ENCODE measurements around the gene MR1. TPM values are rescaled to one million over a fixed set of nuclear protein-coding genes. Genes with fewer than 3 reads are reported as not detected.

MR1 gene
- 10 to 100 TPM in 1 of 4 donors, 1 to 10 TPM in 3; 1.1 to 17.1 (median 4.6) TPM for polyA plus RNA-seq
- long read RNA-seq, donor 1 = 0 reads
- long read RNA-seq, donor 2 = 0 reads
- long read RNA-seq, donor 3, full-length matches to known transcripts = 1 of 1 reads
- long read RNA-seq, donor 3, partial matches to known transcripts = 0 of 1 reads
- long read RNA-seq, donor 3, other reads (novel, unspliced or antisense) = 0 of 1 reads
- long read RNA-seq, donor 4 = 0 reads
- long read RNA-seq, donor 5 = 0 reads
- long read RNA-seq, donor 6, partial matches to known transcripts = 0 of 2 reads
- long read RNA-seq, donor 6, other reads (novel, unspliced or antisense) = 0 of 2 reads
- long read RNA-seq, donor 7 = 0 reads
- long read RNA-seq, donor 8 = 0 reads
- long read RNA-seq, donor 9 = 0 reads
- long read RNA-seq, donor 10 = 0 reads

GRCh38 chr1:181033799-181034451 lies at the start of gene MR1:
Gene MR1 (plus strand): TSS chr1:181033983. CDS start chr1:181034008, 25 bp downstream.
- Histone ChIP-seq H3K27me3 (ENCODE audit: control insufficient read depth in 3 of 3, insufficient read depth in 3 of 3, low read length in 3 of 3) (no peaks in the 10 kb centered on the region), H3K36me3 (ENCODE audit: control insufficient read depth in 3 of 3, insufficient read depth in 2 of 3, low read depth in 1 of 3, low read length in 3 of 3) (no peaks in the 10 kb centered on the region), H3K4me3 (ENCODE audit: low read depth in 1 of 3, low read length in 3 of 3) (peak within 1 kb of the TSS; percentile 21 to 61 (median 39)), H3K9me3 (ENCODE audit: control insufficient read depth in 2 of 2, insufficient read depth in 1 of 2, low read depth in 1 of 2, low read length in 1 of 2) (no peaks in the 10 kb centered on the region), H3K27ac (ENCODE audit: low read depth in 1 of 3, low read length in 2 of 3) (peak within 1 kb of the TSS; percentile 81 to 97 (median 94)), H3K4me1 (ENCODE audit: control insufficient read depth in 3 of 3, insufficient read depth in 2 of 3, low read depth in 1 of 3, low read length in 2 of 3) (peaks cover 8 to 16% (median 13%) of the 10 kb centered on the region in 3 donors)
- FAIRE-seq (no peak), DNase-seq (peak; percentile 84 to 92)
- 4 to 12% (median 4%) methylated on average over 9 of the region's 9 CpGs for WGBS, 3 donors

GRCh38 chr1:180988253-180988752 lies 45.5 kb upstream of the MR1 start:
- no peak for FAIRE-seq
- H3K36me3 ChIP-seq (ENCODE audit: control insufficient read depth in 3 of 3, insufficient read depth in 2 of 3, low read depth in 1 of 3, low read length in 3 of 3) = peaks cover 16 to 54% (median 16%) of the 10 kb centered on the region in 3 donors

GRCh38 chr1:180994262-180994661 lies 39.5 kb upstream of the MR1 start:
- WGBS, 3 donors = 80 to 84% (median 82%) methylated on average over 3 of the region's 3 CpGs
- no peak for FAIRE-seq
- no peak overlapping the region for H3K4me3 ChIP-seq (ENCODE audit: low read depth in 1 of 3, low read length in 3 of 3)
- H3K27me3 ChIP-seq (ENCODE audit: control insufficient read depth in 3 of 3, insufficient read depth in 3 of 3, low read length in 3 of 3) = no peaks in the 10 kb centered on the region
- H3K27ac ChIP-seq (ENCODE audit: low read depth in 1 of 3, low read length in 2 of 3) = no peak overlapping the region
- no peaks in the 10 kb centered on the region for H3K9me3 ChIP-seq (ENCODE audit: control insufficient read depth in 2 of 2, insufficient read depth in 1 of 2, low read depth in 1 of 2, low read length in 1 of 2)
- no peaks in the 10 kb centered on the region for H3K4me1 ChIP-seq (ENCODE audit: control insufficient read depth in 3 of 3, insufficient read depth in 2 of 3, low read depth in 1 of 3, low read length in 2 of 3)
- H3K36me3 ChIP-seq (ENCODE audit: control insufficient read depth in 3 of 3, insufficient read depth in 2 of 3, low read depth in 1 of 3, low read length in 3 of 3) = peaks cover 5 to 29% (median 10%) of the 10 kb centered on the region in 3 donors
- no peak for DNase-seq

More at GRCh38 chr1:180988253-180988752, 45.5 kb upstream of the MR1 start:
- DNase-seq = no peak
- Histone ChIP-seq H3K27ac (ENCODE audit: low read depth in 1 of 3, low read length in 2 of 3) (no peak overlapping the region), H3K27me3 (ENCODE audit: control insufficient read depth in 3 of 3, insufficient read depth in 3 of 3, low read length in 3 of 3) (no peaks in the 10 kb centered on the region), H3K9me3 (ENCODE audit: control insufficient read depth in 2 of 2, insufficient read depth in 1 of 2, low read depth in 1 of 2, low read length in 1 of 2) (no peaks in the 10 kb centered on the region), H3K4me1 (ENCODE audit: control insufficient read depth in 3 of 3, insufficient read depth in 2 of 3, low read depth in 1 of 3, low read length in 2 of 3) (no peaks in the 10 kb centered on the region), H3K4me3 (ENCODE audit: low read depth in 1 of 3, low read length in 3 of 3) (no peak overlapping the region)
- 81 to 85% (median 83%) methylated on average over 8 of the region's 8 CpGs for WGBS, 3 donors

GRCh38 chr1:180997843-180998504 lies 35.8 kb upstream of the MR1 start:
- WGBS, 3 donors = 91 to 97% (median 97%) methylated on average over 4 of the region's 4 CpGs
- no peak for DNase-seq
- Histone ChIP-seq H3K4me3 (ENCODE audit: low read depth in 1 of 3, low read length in 3 of 3) (no peak overlapping the region), H3K27ac (ENCODE audit: low read depth in 1 of 3, low read length in 2 of 3) (no peak overlapping the region), H3K27me3 (ENCODE audit: control insufficient read depth in 3 of 3, insufficient read depth in 3 of 3, low read length in 3 of 3) (no peaks in the 10 kb centered on the region), H3K4me1 (ENCODE audit: control insufficient read depth in 3 of 3, insufficient read depth in 2 of 3, low read depth in 1 of 3, low read length in 2 of 3) (no peaks in the 10 kb centered on the region), H3K36me3 (ENCODE audit: control insufficient read depth in 3 of 3, insufficient read depth in 2 of 3, low read depth in 1 of 3, low read length in 3 of 3) (peaks cover 2 to 16% (median 5%) of the 10 kb centered on the region in 3 donors), H3K9me3 (ENCODE audit: control insufficient read depth in 2 of 2, insufficient read depth in 1 of 2, low read depth in 1 of 2, low read length in 1 of 2) (no peaks in the 10 kb centered on the region)
- FAIRE-seq = no peak

DNA sequence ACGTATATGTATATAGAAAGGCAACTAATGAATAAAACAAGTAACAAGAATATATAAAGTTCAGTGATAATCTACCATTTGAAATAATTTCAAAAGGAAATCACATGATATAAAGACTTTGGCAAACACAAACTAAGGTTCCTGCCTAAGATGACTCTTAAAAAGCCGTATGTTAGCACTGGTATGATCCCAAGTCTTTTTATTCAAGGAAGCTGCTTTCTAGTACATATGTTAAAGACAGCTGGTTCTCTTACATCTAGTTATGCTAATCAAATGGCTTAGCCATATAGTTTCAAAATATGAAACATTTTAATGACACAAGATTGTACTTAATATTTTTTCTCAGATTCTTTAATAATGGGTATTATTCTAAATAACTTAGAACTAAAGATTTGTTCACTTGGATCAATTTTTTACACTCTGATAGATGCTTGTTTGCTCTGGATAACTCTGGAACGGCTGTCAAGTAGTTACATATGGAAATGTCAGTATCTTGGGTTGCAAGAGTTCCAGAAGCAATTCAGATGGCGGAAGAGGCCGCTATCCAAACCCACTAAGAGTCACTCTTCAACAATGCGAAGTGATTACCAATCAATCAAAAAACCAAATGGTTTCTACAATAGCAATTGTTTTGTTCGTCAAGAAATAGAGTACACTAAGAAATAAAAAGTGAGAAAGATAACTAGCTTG lies 32.5 kb upstream of the MR1 start:
- no peak for FAIRE-seq
- peaks cover 6 to 15% (median 11%) of the 10 kb centered on the region in 3 donors for H3K36me3 ChIP-seq (ENCODE audit: control insufficient read depth in 3 of 3, insufficient read depth in 2 of 3, low read depth in 1 of 3, low read length in 3 of 3)

GRCh38 chr1:181002582-181003172 lies 31.1 kb upstream of the MR1 start:
- DNase-seq (no peak), FAIRE-seq (no peak)
- Histone ChIP-seq H3K4me1 (ENCODE audit: control insufficient read depth in 3 of 3, insufficient read depth in 2 of 3, low read depth in 1 of 3, low read length in 2 of 3) (no peaks in the 10 kb centered on the region), H3K4me3 (ENCODE audit: low read depth in 1 of 3, low read length in 3 of 3) (no peak overlapping the region), H3K27me3 (ENCODE audit: control insufficient read depth in 3 of 3, insufficient read depth in 3 of 3, low read length in 3 of 3) (no peaks in the 10 kb centered on the region), H3K27ac (ENCODE audit: low read depth in 1 of 3, low read length in 2 of 3) (no peak overlapping the region), H3K9me3 (ENCODE audit: control insufficient read depth in 2 of 2, insufficient read depth in 1 of 2, low read depth in 1 of 2, low read length in 1 of 2) (no peaks in the 10 kb centered on the region), H3K36me3 (ENCODE audit: control insufficient read depth in 3 of 3, insufficient read depth in 2 of 3, low read depth in 1 of 3, low read length in 3 of 3) (peaks cover 6 to 15% (median 11%) of the 10 kb centered on the region in 3 donors)
- 97% methylated on average over 3 of the region's 3 CpGs for WGBS, 3 donors

More for the DNA sequence above, 32.5 kb upstream of the MR1 start:
- H3K4me1 ChIP-seq (ENCODE audit: control insufficient read depth in 3 of 3, insufficient read depth in 2 of 3, low read depth in 1 of 3, low read length in 2 of 3) = no peaks in the 10 kb centered on the region
- 91 to 96% (median 95%) methylated on average over 7 of the region's 7 CpGs for WGBS, 3 donors
- no peak for DNase-seq
- no peaks in the 10 kb centered on the region for H3K27me3 ChIP-seq (ENCODE audit: control insufficient read depth in 3 of 3, insufficient read depth in 3 of 3, low read length in 3 of 3)
- H3K9me3 ChIP-seq (ENCODE audit: control insufficient read depth in 2 of 2, insufficient read depth in 1 of 2, low read depth in 1 of 2, low read length in 1 of 2) = no peaks in the 10 kb centered on the region
- no peak overlapping the region for H3K27ac ChIP-seq (ENCODE audit: low read depth in 1 of 3, low read length in 2 of 3)
- no peak overlapping the region for H3K4me3 ChIP-seq (ENCODE audit: low read depth in 1 of 3, low read length in 3 of 3)

DNA sequence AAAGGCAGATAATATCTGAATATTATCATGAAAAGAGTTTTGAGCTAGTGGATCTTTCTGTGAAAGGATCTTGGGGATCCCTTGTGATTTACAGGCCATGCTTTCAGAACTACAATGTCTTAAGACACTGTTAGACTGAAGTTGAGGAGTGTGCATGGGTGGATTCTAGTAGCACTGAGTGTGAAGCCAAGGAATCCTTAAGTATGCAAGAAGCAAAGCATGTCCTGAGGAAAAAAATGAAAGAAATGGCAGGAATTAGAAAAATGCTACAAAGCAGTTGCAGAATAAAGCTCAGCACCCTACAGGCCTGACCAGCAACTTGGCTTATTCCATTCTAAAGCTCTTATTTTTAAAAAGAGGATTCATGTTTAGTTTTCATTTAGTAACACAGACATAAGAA lies 23.0 kb upstream of the MR1 start:
- Histone ChIP-seq H3K27ac (ENCODE audit: low read depth in 1 of 3, low read length in 2 of 3) (no peak overlapping the region), H3K4me1 (ENCODE audit: control insufficient read depth in 3 of 3, insufficient read depth in 2 of 3, low read depth in 1 of 3, low read length in 2 of 3) (peaks cover 0 to 5% (median 4%) of the 10 kb centered on the region in 3 donors), H3K36me3 (ENCODE audit: control insufficient read depth in 3 of 3, insufficient read depth in 2 of 3, low read depth in 1 of 3, low read length in 3 of 3) (peaks cover 0 to 2% (median 0%) of the 10 kb centered on the region in 3 donors), H3K9me3 (ENCODE audit: control insufficient read depth in 2 of 2, insufficient read depth in 1 of 2, low read depth in 1 of 2, low read length in 1 of 2) (no peaks in the 10 kb centered on the region), H3K27me3 (ENCODE audit: control insufficient read depth in 3 of 3, insufficient read depth in 3 of 3, low read length in 3 of 3) (no peaks in the 10 kb centered on the region), H3K4me3 (ENCODE audit: low read depth in 1 of 3, low read length in 3 of 3) (no peak overlapping the region)
- FAIRE-seq (no peak), DNase-seq (no peak)

Measured in small intestine (tissue), 16 donors.